ENCODE data around the gene ZNF143. TPM values are rescaled to one million over a fixed set of nuclear protein-coding genes. Genes with fewer than 3 reads are reported as not detected.

The ZNF143 gene
- total RNA-seq, 2 donors from 2014 or later, result 34.6 to 44.4 TPM

GRCh38 chr11:9489080-9489765 lies 28.4 kb downstream of the ZNF143 start:
- Histone ChIP-seq H3K4me3 (ENCODE audit: low read length) (no peak overlapping the region), H3K9me3 (ENCODE audit: control insufficient read depth, low read length) (no peaks in the 10 kb centered on the region), H3K27ac (ENCODE audit: low read depth, low read length) (no peak overlapping the region), H3K4me1 (ENCODE audit: control insufficient read depth, insufficient read depth, low read length) (no peaks in the 10 kb centered on the region), H3K9ac (ENCODE audit: extremely low read depth, low read length, poor library complexity, severe bottlenecking) (no peak overlapping the region), H3K36me3 (ENCODE audit: control insufficient read depth, insufficient read depth, low read length) (peaks cover 48% of the 10 kb centered on the region), H3K27me3 (ENCODE audit: control insufficient read depth, insufficient read depth, low read length, poor library complexity, severe bottlenecking) (no peaks in the 10 kb centered on the region)
- no peaks in the 10 kb centered on the region for H3K4me1 Mint-ChIP-seq
- no peak overlapping the region for H3K4me3 Mint-ChIP-seq
- no peak overlapping the region for H3K27ac Mint-ChIP-seq
- no peak for TF ChIP-seq CTCF (conservative IDR thresholded peaks at IDR 0.05)
- no peaks in the 10 kb centered on the region for H3K27me3 Mint-ChIP-seq (ENCODE audit: insufficient read depth)
- no peak for DNase-seq
- H3K36me3 Mint-ChIP-seq (ENCODE audit: low read depth), result peaks cover 47% of the 10 kb centered on the region
- WGBS, 2 experiments (ENCODE audit: insufficient coverage in 1 of 2, insufficient read length in 1 of 2), result 97 to 98% methylated on average over 3 of the region's 3 CpGs
- no peaks in the 10 kb centered on the region for H3K9me3 Mint-ChIP-seq

GRCh38 chr11:9490376-9490775 lies 29.6 kb downstream of the ZNF143 start:
- peaks cover 58% of the 10 kb centered on the region for H3K36me3 ChIP-seq (ENCODE audit: control insufficient read depth, insufficient read depth, low read length)
- DNase-seq, result no peak
- TF ChIP-seq CTCF (conservative IDR thresholded peaks at IDR 0.05), result no peak
- H3K9me3 ChIP-seq (ENCODE audit: control insufficient read depth, low read length), result no peaks in the 10 kb centered on the region
- Mint-ChIP-seq H3K9me3 (no peaks in the 10 kb centered on the region), H3K4me1 (no peaks in the 10 kb centered on the region), H3K27ac (no peak overlapping the region), H3K36me3 (ENCODE audit: low read depth) (peaks cover 50% of the 10 kb centered on the region), H3K4me3 (no peak overlapping the region), H3K27me3 (ENCODE audit: insufficient read depth) (no peaks in the 10 kb centered on the region)
- no peaks in the 10 kb centered on the region for H3K4me1 ChIP-seq (ENCODE audit: control insufficient read depth, insufficient read depth, low read length)
- H3K27ac ChIP-seq (ENCODE audit: low read depth, low read length), result no peak overlapping the region
- H3K4me3 ChIP-seq (ENCODE audit: low read length), result no peak overlapping the region
- WGBS, 2 experiments (ENCODE audit: insufficient coverage in 1 of 2, insufficient read length in 1 of 2), result 94 to 97% methylated on average over 2 to 3 of the region's 3 CpGs
- H3K9ac ChIP-seq (ENCODE audit: extremely low read depth, low read length, poor library complexity, severe bottlenecking), result no peak overlapping the region
- H3K27me3 ChIP-seq (ENCODE audit: control insufficient read depth, insufficient read depth, low read length, poor library complexity, severe bottlenecking), result no peaks in the 10 kb centered on the region

GRCh38 chr11:9493492-9493891 lies 32.7 kb downstream of the ZNF143 start:
- Histone ChIP-seq H3K4me3 (ENCODE audit: low read length) (no peak overlapping the region), H3K4me1 (ENCODE audit: control insufficient read depth, insufficient read depth, low read length) (no peaks in the 10 kb centered on the region), H3K9ac (ENCODE audit: extremely low read depth, low read length, poor library complexity, severe bottlenecking) (no peak overlapping the region), H3K27me3 (ENCODE audit: control insufficient read depth, insufficient read depth, low read length, poor library complexity, severe bottlenecking) (no peaks in the 10 kb centered on the region), H3K9me3 (ENCODE audit: control insufficient read depth, low read length) (no peaks in the 10 kb centered on the region), H3K36me3 (ENCODE audit: control insufficient read depth, insufficient read depth, low read length) (peaks cover 67% of the 10 kb centered on the region), H3K27ac (ENCODE audit: low read depth, low read length) (no peak overlapping the region)
- Mint-ChIP-seq H3K27me3 (ENCODE audit: insufficient read depth) (no peaks in the 10 kb centered on the region), H3K4me1 (peaks cover 5% of the 10 kb centered on the region), H3K36me3 (ENCODE audit: low read depth) (peaks cover 59% of the 10 kb centered on the region), H3K27ac (no peak overlapping the region), H3K4me3 (no peak overlapping the region), H3K9me3 (no peaks in the 10 kb centered on the region)
- TF ChIP-seq CTCF (conservative IDR thresholded peaks at IDR 0.05), result no peak
- no CpG with 5 or more reads among the region's 1 CpG for WGBS, 2 experiments (ENCODE audit: insufficient coverage in 1 of 2, insufficient read length in 1 of 2)
- no peak for DNase-seq
